ENCODE data around the gene PXYLP1. TPM values are rescaled to one million over a fixed set of nuclear protein-coding genes. Genes with fewer than 3 reads are reported as not detected.

The PXYLP1 gene, protein sequence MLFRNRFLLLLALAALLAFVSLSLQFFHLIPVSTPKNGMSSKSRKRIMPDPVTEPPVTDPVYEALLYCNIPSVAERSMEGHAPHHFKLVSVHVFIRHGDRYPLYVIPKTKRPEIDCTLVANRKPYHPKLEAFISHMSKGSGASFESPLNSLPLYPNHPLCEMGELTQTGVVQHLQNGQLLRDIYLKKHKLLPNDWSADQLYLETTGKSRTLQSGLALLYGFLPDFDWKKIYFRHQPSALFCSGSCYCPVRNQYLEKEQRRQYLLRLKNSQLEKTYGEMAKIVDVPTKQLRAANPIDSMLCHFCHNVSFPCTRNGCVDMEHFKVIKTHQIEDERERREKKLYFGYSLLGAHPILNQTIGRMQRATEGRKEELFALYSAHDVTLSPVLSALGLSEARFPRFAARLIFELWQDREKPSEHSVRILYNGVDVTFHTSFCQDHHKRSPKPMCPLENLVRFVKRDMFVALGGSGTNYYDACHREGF
- total RNA-seq (2014; rRNA removed; shearing (Covaris generic)): 12.5 and 15.8 TPM in 2 replicates
- 18.7 and 19.7 TPM in 2 replicates for polyA plus RNA-seq (2016; fragmentation: Nextera tagmentation; extraction: Ambion mirVana)

DNA sequence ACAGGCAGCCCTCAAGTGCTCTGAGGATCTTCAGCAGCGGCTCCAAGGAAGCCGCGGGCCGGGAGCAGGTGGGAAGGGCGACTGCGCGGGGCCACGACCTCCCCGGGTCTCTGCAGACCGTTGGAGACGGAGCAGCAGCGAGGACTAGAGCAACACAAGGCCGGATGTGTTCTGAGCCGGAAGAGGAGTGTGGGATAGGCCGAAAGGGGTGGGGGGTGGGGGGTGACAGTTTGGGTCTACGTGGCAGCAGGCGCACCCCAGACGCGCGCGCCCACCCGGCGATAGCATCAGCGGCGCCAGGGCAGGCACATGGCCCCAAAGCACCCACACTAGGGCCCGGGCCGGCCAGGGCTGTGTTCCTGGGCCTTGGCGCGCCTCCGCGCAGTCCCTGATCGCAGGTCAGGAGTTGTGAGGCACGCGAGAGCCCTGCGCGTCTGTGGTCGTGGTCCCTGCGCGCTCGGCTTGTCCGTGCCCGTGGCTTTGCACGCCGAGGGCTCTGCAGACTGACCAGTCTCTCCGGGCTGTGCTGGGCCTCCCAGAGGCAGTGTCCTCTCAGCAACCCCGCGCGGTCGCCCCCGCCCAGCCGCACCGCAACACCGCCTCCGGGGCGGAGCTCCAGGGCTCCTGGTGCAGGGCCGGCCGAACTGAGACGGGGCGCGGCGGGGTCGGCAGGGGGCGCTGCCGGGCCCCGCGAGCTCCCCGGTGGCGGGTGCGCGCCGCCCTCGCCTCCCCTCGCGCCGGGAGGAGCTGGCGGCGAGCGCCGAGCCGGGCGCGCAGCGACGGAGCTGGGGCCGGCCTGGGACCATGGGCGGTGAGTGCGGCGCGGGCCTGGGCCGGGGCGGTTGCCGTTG is at the start of gene PXYLP1:
Gene PXYLP1 (plus strand): TSS at position 725 of the 851 bp plus-strand sequence. CDS start 28,351 bp downstream, outside the sequence.
- Histone ChIP-seq H3K27ac (peak within 1 kb of the TSS; percentile 68), H2AFZ (peak within 1 kb of the TSS; percentile 94), H3K36me3 (ENCODE audit: low read depth) (no peaks in the 10 kb centered on the region), H4K20me1 (ENCODE audit: insufficient read depth) (no peaks in the 10 kb centered on the region), H3F3A (ENCODE audit: insufficient read depth) (no peaks in the 10 kb centered on the region), H3K9me3 (ENCODE audit: low read depth) (no peaks in the 10 kb centered on the region), H3K9ac (peak within 1 kb of the TSS; percentile 82), H3K9me2 (ENCODE audit: insufficient read depth) (no peaks in the 10 kb centered on the region), H3K4me1 (ENCODE audit: insufficient read depth) (peaks cover 15% of the 10 kb centered on the region; the same call in 1 of the 2 replicates), H3K79me2 (ENCODE audit: insufficient read depth) (no peaks in the 10 kb centered on the region), H3K4me2 (ENCODE audit: unreplicated experiment) (peak within 1 kb of the TSS; percentile 82), H3K4me3 (peak within 1 kb of the TSS; percentile 76), H3K27me3 (replicated peaks; ENCODE audit: insufficient read depth) (no peaks in the 10 kb centered on the region)
- in situ Hi-C loops (cut with MboI): no loop called here
- DNase-seq: peak; percentile 97
- TF ChIP-seq EZH2phosphoT487 (IDR thresholded peaks at IDR 0.05; ENCODE audit: insufficient read depth, low read depth): no peak
- no peak for TF ChIP-seq EZH2 (IDR thresholded peaks at IDR 0.05; ENCODE audit: insufficient read depth, poor library complexity, severe bottlenecking)
- WGBS, 2 experiments (ENCODE audit: low coverage in 1 of 2, low lambda C conversion rate in 2 of 2, missing lambda C conversion rate in 2 of 2): 3 to 4% methylated on average over 42 to 53 of the region's 92 CpGs

DNA sequence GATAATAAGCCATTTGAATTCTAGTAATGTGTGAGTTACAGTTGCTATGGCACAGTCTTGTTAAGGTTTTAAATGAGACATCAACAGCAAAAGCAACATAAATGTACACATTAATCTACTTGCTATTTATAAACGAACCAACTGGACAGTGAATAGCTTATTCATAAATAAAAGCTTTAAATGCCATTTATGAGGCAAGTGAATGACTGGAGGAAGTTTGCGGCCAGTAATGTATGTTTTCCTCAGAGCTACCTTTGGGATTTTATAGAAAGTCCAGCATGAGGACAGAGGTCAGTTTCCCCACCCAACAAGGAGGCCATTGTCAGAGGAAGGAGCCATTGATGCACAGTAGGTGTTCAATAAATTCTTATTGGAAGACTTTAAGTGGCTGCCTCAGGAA is 48.0 kb upstream of the PXYLP1 start:
- no peaks in the 10 kb centered on the region for H3K36me3 ChIP-seq (ENCODE audit: low read depth)
- H3K9ac ChIP-seq: no peak overlapping the region
- H3K4me2 ChIP-seq (ENCODE audit: unreplicated experiment): no peak overlapping the region
- H3K27me3 ChIP-seq (replicated peaks; ENCODE audit: insufficient read depth): peaks cover 6% of the 10 kb centered on the region; the same call in 1 of the 2 replicates
- in situ Hi-C loops (cut with MboI): no loop called here
- H3K4me1 ChIP-seq (ENCODE audit: insufficient read depth): no peaks in the 10 kb centered on the region
- H3K9me3 ChIP-seq (ENCODE audit: low read depth): no peaks in the 10 kb centered on the region
- no peaks in the 10 kb centered on the region for H3K79me2 ChIP-seq (ENCODE audit: insufficient read depth)
- H3K27ac ChIP-seq: no peak overlapping the region
- H4K20me1 ChIP-seq (ENCODE audit: insufficient read depth): no peaks in the 10 kb centered on the region
- H3F3A ChIP-seq (ENCODE audit: insufficient read depth): no peaks in the 10 kb centered on the region
- no peak for DNase-seq
- H3K4me3 ChIP-seq: no peak overlapping the region
- 34 to 36% methylated on average over 2 of the region's 2 CpGs for WGBS, 2 experiments (ENCODE audit: low coverage in 1 of 2, low lambda C conversion rate in 2 of 2, missing lambda C conversion rate in 2 of 2)
- TF ChIP-seq EZH2phosphoT487 (IDR thresholded peaks at IDR 0.05; ENCODE audit: insufficient read depth, low read depth) (no peak), EZH2 (IDR thresholded peaks at IDR 0.05; ENCODE audit: insufficient read depth, poor library complexity, severe bottlenecking) (no peak)
- no peak overlapping the region for H2AFZ ChIP-seq
- H3K9me2 ChIP-seq (ENCODE audit: insufficient read depth): no peaks in the 10 kb centered on the region

- no peaks in the 10 kb centered on the region for H3K36me3 ChIP-seq (ENCODE audit: low read depth)
- 62 to 66% methylated on average over 4 of the region's 4 CpGs for WGBS, 2 experiments (ENCODE audit: low coverage in 1 of 2, low lambda C conversion rate in 2 of 2, missing lambda C conversion rate in 2 of 2)
- H3K4me2 ChIP-seq (ENCODE audit: unreplicated experiment): no peak overlapping the region
- H3F3A ChIP-seq (ENCODE audit: insufficient read depth): no peaks in the 10 kb centered on the region
- H3K27ac ChIP-seq: no peak overlapping the region
- DNase-seq: no peak
- H3K9me2 ChIP-seq (ENCODE audit: insufficient read depth): no peaks in the 10 kb centered on the region
- H3K9ac ChIP-seq: no peak overlapping the region
- in situ Hi-C loops (cut with MboI): no loop called here
- H3K27me3 ChIP-seq (replicated peaks; ENCODE audit: insufficient read depth): peaks cover 6% of the 10 kb centered on the region; the same call in 1 of the 2 replicates
- H3K9me3 ChIP-seq (ENCODE audit: low read depth): no peaks in the 10 kb centered on the region
- H3K79me2 ChIP-seq (ENCODE audit: insufficient read depth): no peaks in the 10 kb centered on the region
- TF ChIP-seq EZH2phosphoT487 (IDR thresholded peaks at IDR 0.05; ENCODE audit: insufficient read depth, low read depth) (no peak), EZH2 (IDR thresholded peaks at IDR 0.05; ENCODE audit: insufficient read depth, poor library complexity, severe bottlenecking) (no peak)
- H2AFZ ChIP-seq: no peak overlapping the region
- no peaks in the 10 kb centered on the region for H3K4me1 ChIP-seq (ENCODE audit: insufficient read depth)
- H3K4me3 ChIP-seq: no peak overlapping the region
- H4K20me1 ChIP-seq (ENCODE audit: insufficient read depth): no peaks in the 10 kb centered on the region
These were observed 47.2 kb upstream of the PXYLP1 start for GRCh38 chr3:141184430-141184829.

DNA sequence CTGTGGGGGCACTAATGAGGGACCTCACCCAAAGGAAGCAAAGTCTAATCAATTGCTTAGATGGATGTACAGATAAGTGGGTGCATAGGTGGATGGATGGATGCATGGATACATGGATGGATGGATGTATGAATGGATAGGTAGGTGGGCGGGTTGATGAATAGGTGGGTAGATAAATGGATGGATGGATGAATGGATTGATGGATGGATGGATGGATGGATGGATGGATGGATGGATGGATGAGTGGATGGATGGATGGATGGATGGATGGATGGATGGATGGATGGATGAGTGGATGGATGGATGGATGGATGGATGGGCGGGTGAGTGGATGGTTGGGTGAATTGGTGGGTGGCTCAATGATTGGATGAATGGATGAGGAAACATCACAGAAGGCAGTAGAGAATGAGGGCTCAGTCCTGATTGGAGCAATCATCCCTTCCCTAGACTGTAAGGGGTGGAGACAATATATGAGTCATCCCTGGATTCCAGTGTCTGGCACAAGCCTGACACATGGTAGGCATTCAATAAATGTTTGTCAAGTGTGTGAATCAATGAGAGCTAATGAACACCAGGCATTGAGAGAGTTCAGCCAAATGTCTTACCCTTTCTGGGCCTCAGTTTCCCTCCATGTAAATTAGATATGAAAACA is 40.4 kb upstream of the PXYLP1 start:
- Histone ChIP-seq H3K9me3 (ENCODE audit: low read depth) (no peaks in the 10 kb centered on the region), H3K27me3 (replicated peaks; ENCODE audit: insufficient read depth) (peaks cover 18% of the 10 kb centered on the region), H3K9me2 (ENCODE audit: insufficient read depth) (no peaks in the 10 kb centered on the region), H3K4me1 (ENCODE audit: insufficient read depth) (no peaks in the 10 kb centered on the region), H2AFZ (no peak overlapping the region), H3K9ac (no peak overlapping the region), H3K4me3 (no peak overlapping the region), H3K27ac (no peak overlapping the region), H4K20me1 (ENCODE audit: insufficient read depth) (no peaks in the 10 kb centered on the region), H3K4me2 (ENCODE audit: unreplicated experiment) (no peak overlapping the region), H3K36me3 (ENCODE audit: low read depth) (no peaks in the 10 kb centered on the region), H3K79me2 (ENCODE audit: insufficient read depth) (no peaks in the 10 kb centered on the region), H3F3A (ENCODE audit: insufficient read depth) (no peaks in the 10 kb centered on the region)
- in situ Hi-C loops (cut with MboI): loop anchor here (10.0 kb wide), 1 partner anchor 176 kb away; no protein-coding TSS in a partner anchor
- WGBS, 2 experiments (ENCODE audit: low coverage in 1 of 2, low lambda C conversion rate in 2 of 2, missing lambda C conversion rate in 2 of 2): 61 to 70% methylated on average over 2 of the region's 2 CpGs
- DNase-seq: peak; percentile 56
- TF ChIP-seq EZH2phosphoT487 (IDR thresholded peaks at IDR 0.05; ENCODE audit: insufficient read depth, low read depth) (no peak), EZH2 (IDR thresholded peaks at IDR 0.05; ENCODE audit: insufficient read depth, poor library complexity, severe bottlenecking) (no peak)

Measured in GM23248 (cell line).